GM23338 (cell line): ENCODE measurements around the gene WFS1.

Experiments used
- CREB1 ChIP-seq: fragments of 250-450 bp; sonication (Bioruptor Pico); IDR thresholded peaks from 2 replicates; pipeline ENCODE4 v1.5.0; 2020; ENCODE audit warnings: low read depth, mild to moderate bottlenecking, moderate library complexity
- EZH2 ChIP-seq: fragments of 200-600 bp; sonication (generic); IDR thresholded peaks from one replicate; pipeline ENCODE4 v1.8.0; 2017; ENCODE audit warnings: antibody characterized with exemption, mild to moderate bottlenecking, low read depth; ENCODE audit not compliant: unreplicated experiment
- EZH2phosphoT487 ChIP-seq: fragments of 200-600 bp; sonication (generic); IDR thresholded peaks from one replicate; pipeline ENCODE4 v1.8.1; 2018; ENCODE audit warnings: antibody characterized with exemption; ENCODE audit not compliant: unreplicated experiment
- JUNB ChIP-seq: IDR thresholded peaks from one replicate; pipeline ENCODE4 v1.6.1; 2016; ENCODE audit warnings: antibody characterized with exemption; ENCODE audit not compliant: unreplicated experiment
- NANOG ChIP-seq: IDR thresholded peaks from 2 replicates; pipeline ENCODE4 v1.6.1; 2016; ENCODE audit warnings: antibody characterized with exemption, borderline replicate concordance
- POLR2AphosphoS5 ChIP-seq: IDR thresholded peaks from 2 replicates; pipeline ENCODE4 v1.6.1; 2016; ENCODE audit warnings: antibody characterized with exemption, low read depth
- REST ChIP-seq: IDR thresholded peaks from one replicate; pipeline ENCODE4 v1.6.1; 2018; ENCODE audit warnings: antibody characterized with exemption; ENCODE audit not compliant: unreplicated experiment
- STAT1 ChIP-seq: IDR thresholded peaks from one replicate; pipeline ENCODE4 v1.6.1; 2016; ENCODE audit warnings: antibody characterized with exemption; ENCODE audit not compliant: unreplicated experiment
- ZNF114 ChIP-seq: fragments of 250-450 bp; sonication (Bioruptor Pico); IDR thresholded peaks from 2 replicates; pipeline ENCODE4 v1.5.0; 2020; ENCODE audit warnings: mild to moderate bottlenecking, moderate library complexity
- TF ChIP-seq, protein P1 (sequence below), 2 experiments: fragments of 200-600 bp in 1 of 2; sonication (generic) in 1 of 2; conservative IDR thresholded peaks; 2 replicates each; pipeline versions ENCODE4 v1.5.1 to v1.6.1; 2016 to 2017; ENCODE audit warnings: antibody characterized with exemption in 2 of 2, low read depth in 2 of 2, mild to moderate bottlenecking in 2 of 2, moderate library complexity in 1 of 2
- TF ChIP-seq, protein P2 (sequence below): IDR thresholded peaks from 2 replicates; pipeline ENCODE4 v1.6.1; 2016; ENCODE audit warnings: antibody characterized with exemption

DNA sequence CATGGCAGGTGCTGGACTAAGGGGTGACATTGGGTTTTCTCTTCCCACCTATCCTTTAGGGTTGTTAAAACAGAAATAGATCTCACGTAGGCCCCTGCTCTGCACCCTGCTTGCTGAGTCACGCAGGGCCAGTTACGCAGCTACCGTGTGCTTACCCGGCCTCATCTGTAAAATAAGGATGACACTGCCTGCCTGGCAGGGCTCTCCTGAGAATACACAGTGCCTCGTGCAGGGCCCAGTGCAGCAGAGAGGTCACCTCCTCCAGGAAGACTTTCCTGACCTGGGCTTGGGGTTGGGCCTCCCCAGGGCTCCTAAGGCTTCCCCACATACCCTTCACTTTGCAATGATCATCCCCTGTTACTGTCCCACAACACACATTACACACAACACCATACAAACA is 35.7 kb upstream of the WFS1 start:
- no peak for TF ChIP-seq EZH2
- TF ChIP-seq, protein P1, sequence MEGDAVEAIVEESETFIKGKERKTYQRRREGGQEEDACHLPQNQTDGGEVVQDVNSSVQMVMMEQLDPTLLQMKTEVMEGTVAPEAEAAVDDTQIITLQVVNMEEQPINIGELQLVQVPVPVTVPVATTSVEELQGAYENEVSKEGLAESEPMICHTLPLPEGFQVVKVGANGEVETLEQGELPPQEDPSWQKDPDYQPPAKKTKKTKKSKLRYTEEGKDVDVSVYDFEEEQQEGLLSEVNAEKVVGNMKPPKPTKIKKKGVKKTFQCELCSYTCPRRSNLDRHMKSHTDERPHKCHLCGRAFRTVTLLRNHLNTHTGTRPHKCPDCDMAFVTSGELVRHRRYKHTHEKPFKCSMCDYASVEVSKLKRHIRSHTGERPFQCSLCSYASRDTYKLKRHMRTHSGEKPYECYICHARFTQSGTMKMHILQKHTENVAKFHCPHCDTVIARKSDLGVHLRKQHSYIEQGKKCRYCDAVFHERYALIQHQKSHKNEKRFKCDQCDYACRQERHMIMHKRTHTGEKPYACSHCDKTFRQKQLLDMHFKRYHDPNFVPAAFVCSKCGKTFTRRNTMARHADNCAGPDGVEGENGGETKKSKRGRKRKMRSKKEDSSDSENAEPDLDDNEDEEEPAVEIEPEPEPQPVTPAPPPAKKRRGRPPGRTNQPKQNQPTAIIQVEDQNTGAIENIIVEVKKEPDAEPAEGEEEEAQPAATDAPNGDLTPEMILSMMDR (conservative IDR thresholded peaks at IDR 0.05; ENCODE audit: low read depth in 2 of 2), result no peak
- no peak for TF ChIP-seq POLR2AphosphoS5
- no peak for TF ChIP-seq NANOG
- TF ChIP-seq ZNF114 (CRISPR knock-in tag), result no peak
- TF ChIP-seq REST, result no peak
- no peak for TF ChIP-seq JUNB
- TF ChIP-seq EZH2phosphoT487, result no peak
- no peak for TF ChIP-seq STAT1
- TF ChIP-seq, protein P2, sequence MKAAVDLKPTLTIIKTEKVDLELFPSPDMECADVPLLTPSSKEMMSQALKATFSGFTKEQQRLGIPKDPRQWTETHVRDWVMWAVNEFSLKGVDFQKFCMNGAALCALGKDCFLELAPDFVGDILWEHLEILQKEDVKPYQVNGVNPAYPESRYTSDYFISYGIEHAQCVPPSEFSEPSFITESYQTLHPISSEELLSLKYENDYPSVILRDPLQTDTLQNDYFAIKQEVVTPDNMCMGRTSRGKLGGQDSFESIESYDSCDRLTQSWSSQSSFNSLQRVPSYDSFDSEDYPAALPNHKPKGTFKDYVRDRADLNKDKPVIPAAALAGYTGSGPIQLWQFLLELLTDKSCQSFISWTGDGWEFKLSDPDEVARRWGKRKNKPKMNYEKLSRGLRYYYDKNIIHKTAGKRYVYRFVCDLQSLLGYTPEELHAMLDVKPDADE, result no peak
- TF ChIP-seq CREB1, result no peak
